ENCODE results near the gene CACNA1G.
A peak's percentile ranks its signal among the peaks of the same experiment; 100 is the strongest.

Gene CACNA1G

DNA sequence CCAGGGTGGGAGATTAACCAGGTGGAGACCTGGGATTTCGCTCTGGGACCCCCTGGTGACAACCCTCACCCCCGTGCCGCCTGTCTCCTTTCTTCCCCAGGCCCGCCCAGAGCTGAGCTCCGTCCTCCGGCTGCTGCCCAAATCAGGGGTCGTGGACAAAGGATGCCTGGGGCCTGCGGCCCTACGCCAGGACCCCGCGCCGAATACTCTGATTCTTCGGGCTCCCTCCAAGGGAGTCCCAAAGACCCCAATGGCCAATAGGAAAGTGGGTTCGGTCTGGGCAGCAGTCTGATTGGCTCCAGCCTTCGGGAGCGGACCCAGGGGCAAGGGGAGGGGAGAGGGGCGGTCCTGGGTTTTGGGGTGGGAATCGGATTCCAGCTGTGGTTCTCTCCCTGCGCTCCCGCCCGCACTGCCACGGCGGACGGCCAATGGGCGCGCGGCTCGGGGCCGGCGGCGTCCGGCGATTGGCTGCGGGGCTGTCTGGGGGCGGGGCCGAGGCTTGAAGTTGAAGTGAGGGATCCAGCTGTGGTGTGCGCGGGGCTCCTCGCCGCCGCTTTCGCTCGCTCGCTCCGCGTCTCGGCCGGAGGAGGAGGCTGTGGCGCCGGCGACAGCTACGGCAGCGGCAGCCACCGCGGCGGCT lies at the start of gene CACNA1G:
Gene CACNA1G, plus strand, starts transcription at position 531 of the 640 bp plus-strand sequence. CDS start 745 bp downstream, outside the sequence.
- peak; percentile 75 for DNase-seq (ENCODE audit: low read depth)

DNA sequence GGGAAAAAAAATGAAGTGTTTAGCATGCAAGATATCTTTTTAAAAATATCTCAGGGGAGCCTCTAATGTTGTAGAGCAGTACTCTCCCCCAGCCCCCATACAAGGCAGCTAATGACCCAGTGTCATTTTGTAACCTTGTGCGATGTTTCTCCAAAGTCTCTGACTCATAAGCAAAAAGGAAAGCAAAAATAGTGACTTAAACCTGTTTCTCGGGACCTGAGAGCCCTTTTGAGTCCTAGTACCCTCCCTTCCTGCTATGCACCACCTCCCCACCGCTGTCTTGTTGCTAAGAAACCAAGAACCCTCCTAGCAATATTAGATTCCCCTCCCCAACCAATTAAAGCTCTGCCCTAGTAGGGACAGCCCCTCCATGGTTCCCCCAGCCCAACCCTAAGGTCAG lies 49.5 kb upstream of the CACNA1G start:
- DNase-seq (ENCODE audit: low read depth): no peak

- DNase-seq (ENCODE audit: low read depth): no peak
Measured at GRCh38 chr17:50513495-50513894, 47.0 kb upstream of the CACNA1G start.

- DNase-seq (ENCODE audit: low read depth): no peak
Measured at GRCh38 chr17:50514388-50514787, 46.1 kb upstream of the CACNA1G start.

- DNase-seq (ENCODE audit: low read depth): no peak
Measured at GRCh38 chr17:50514936-50515702, 45.4 kb upstream of the CACNA1G start.

DNA sequence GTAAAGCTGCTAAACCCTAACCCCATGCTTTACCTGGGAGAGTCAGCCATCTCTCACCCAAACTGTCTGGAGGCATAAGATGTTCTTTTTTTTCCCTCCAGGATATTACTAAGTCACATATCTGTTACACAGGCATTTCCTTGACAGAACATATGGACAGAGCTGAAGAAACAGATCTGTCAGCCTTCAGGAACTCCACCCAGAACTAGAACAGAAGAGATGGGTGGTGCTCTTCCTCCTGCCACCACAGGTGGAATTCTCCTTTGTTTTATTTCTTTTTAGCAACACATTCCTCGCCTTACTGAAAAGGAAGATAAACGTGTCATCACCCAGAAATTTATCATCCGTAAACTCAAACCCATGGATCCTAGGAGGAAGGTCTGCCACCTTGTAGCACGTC lies 43.5 kb upstream of the CACNA1G start:
- no peak for DNase-seq (ENCODE audit: low read depth)

DNA sequence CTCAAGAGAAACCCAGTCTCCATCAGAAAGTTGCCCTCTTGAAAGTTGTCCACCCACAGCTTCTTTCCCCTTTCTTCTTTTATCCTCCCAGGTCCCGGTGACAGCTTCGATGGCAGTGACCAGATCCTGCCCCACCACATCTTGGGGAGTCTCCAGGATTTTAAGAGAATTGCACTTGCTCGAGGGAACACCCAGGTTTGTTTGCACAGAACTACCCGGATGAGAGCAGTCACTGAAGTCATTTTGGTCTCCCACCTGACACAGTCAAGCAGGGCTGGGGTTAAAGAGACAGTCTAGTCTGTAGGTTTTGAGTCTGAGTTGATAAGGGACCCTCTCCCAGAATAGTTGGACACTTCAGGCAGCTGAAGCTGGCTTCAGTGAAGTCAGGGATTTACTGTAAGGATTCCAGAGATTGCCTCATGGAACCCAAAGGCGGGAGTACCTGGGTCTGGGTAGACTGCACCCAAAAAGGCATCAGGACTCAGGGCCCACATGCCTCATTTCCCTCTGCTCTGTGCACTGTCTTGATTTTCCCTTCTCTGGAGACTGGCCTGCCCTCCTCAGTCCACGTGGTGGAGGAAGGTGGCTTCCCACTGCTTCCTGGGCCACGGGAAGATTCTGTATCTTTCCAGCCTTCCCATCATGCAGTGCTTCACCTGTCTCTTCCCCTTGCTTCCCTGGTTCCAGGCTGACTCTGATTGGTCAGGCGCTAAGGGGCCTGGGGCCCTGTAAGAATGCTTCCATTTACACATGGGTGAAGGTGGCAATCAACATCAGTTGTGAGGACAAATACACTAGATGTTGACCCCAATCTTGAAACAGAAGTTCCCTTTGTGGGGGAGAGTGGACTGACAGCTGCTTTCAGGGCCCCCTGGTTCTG lies 42.8 kb upstream of the CACNA1G start:
- DNase-seq (ENCODE audit: low read depth): no peak

DNA sequence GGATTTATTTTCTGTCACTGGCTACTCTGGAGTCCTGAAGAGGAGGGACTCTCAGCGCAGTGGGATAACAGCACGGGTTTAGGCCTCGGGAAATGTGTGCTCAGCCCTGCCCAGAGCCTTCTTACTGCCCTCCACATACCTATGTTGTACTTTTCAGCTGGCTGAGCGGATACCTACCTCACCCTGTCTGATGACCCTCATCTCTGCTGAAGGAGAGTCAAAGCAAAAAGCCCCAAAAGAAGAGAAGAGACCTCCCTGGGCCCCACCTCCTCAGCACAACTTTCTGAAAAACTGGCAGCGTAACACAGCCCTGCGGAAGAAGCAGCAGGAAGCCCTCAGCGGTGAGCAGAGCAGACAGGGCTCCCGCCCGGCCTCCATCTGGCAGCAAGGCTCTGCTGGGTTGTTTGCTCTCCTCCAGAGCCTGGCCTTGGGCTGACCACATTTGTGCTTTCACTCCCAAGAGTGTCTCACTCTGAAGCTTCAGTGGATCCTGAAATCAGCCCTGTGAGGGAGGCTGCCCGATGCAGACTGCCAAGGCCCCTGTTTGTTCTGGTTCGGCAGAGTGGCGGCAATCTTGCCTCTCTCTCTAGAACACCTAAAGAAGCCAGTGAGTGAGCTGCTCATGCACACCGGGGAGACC lies 42.0 kb upstream of the CACNA1G start:
- no peak for DNase-seq (ENCODE audit: low read depth)

- DNase-seq (ENCODE audit: low read depth): no peak
Measured at GRCh38 chr17:50519141-50519834, 41.2 kb upstream of the CACNA1G start.

- DNase-seq (ENCODE audit: low read depth): no peak
Measured at GRCh38 chr17:50520483-50520882, 40.0 kb upstream of the CACNA1G start.

GRCh38 chr17:50521514-50521913 lies 39.0 kb upstream of the CACNA1G start:
- no peak for DNase-seq (ENCODE audit: low read depth)

DNA sequence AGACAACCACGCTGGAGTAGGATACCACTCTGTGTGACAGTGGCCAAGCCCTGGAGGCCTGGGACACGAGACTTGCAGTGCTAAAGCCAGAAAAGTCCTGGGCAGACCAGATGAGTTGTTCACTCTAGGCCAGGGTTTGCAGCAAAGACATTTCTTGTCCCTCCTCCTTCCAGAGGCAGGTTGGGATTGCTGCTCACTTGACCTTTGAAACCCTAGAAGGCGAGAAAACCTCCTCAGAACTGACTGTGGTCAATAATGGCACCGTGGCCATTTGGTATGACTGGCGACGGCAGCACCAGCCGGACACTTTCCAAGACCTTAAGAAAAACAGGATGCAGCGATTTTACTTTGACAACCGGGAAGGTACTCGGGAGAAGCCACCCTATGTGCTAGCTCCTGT lies 37.7 kb upstream of the CACNA1G start:
- DNase-seq (ENCODE audit: low read depth): no peak

DNA sequence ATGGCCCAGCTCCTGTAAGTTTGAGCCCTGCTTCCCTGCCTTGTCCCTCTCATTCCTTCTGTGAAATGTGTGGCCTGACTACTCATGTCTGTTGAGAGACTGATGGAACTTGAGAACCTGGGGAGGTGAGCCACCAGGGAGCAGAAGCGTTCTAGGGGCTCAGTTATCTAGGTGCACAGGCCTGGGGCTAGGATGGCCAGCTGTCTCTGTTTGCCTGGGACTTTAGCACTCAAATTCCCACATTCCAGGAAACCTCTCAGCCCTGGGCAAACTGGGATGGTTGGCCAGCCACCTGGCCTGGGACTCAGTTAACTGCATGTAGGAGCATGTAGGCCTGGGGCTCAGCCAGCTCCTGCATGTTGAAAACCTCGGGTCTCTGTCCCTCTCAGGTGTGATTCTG lies 37.3 kb upstream of the CACNA1G start:
- DNase-seq (ENCODE audit: low read depth): no peak

- DNase-seq (ENCODE audit: low read depth): no peak
Measured at GRCh38 chr17:50524838-50525237, 35.7 kb upstream of the CACNA1G start.

GRCh38 chr17:50527155-50527762 lies 33.3 kb upstream of the CACNA1G start:
- DNase-seq (ENCODE audit: low read depth): no peak

- no peak for DNase-seq (ENCODE audit: low read depth)
Measured at GRCh38 chr17:50527949-50528474, 32.5 kb upstream of the CACNA1G start.

- DNase-seq (ENCODE audit: low read depth): no peak
Measured at GRCh38 chr17:50529849-50530248, 30.7 kb upstream of the CACNA1G start.

- no peak for DNase-seq (ENCODE audit: low read depth)
Measured at GRCh38 chr17:50531428-50532025, 29.0 kb upstream of the CACNA1G start.

DNA sequence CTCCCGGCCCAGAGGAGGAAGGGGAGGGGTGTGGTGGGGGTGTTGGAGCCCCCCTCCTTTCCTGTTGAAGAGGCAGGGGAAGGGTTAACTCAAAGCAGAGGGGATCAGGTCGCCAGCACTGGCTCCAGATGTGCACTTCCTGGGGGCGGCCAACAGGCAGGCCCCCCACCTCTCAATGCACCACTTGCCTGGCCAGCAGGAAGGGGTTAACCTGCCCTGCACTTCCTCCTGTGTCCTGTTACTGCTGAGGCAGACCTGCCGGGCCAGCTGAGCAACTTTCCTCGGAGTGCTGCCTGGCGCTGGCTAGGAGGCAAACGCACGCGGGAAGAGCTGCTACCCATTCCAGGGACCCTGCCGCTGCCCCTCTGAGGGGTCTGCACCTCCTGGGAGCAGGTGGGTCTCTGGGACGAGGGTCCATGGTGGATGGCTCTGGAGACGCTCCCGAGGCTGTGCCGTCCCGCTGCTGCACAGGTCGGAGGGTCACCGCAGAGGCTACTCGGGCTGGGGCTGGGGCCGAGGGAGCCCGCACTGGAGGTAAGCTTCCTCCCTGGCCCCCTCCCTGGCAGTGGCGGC lies 28.0 kb upstream of the CACNA1G start, which contains the start of gene EPN3:
Gene EPN3, plus strand, starts transcription at position 284 of the 573 bp plus-strand sequence. CDS start 3,822 bp downstream, outside the sequence.
- no peak for DNase-seq (ENCODE audit: low read depth)

DNA sequence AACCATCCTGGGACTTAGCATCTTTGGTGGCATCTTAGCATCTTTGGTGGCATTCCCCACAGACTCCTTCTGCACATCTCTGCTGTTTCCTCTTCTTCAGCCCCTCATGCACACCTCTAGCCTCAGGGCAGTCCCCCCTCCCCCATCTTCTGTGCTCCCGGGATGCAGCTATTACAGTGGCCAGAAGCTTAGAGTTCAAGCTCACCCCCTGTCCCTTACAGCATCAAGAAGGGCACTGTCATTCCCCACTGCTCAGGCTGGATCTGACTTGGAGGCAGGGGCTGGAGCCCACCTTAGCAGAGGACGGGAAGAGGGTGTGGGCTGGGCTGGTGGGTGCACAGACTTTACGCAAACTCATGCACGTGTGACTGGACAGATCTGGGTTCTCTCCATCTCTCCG lies 27.3 kb upstream of the CACNA1G start:
- DNase-seq (ENCODE audit: low read depth): no peak

All from activated T-helper 1 cell treated with Interleukin-2 at 50 U/mL for 16 hours (primary cell).